PFSK-1 (cell line): ENCODE measurements around the gene ADCY7.

Experiments
- FOXP2 ChIP-seq: optimal IDR thresholded peaks from 2 replicates; pipeline ENCODE3; 2011; ENCODE audit warnings: borderline replicate concordance, control low read depth, inconsistent platforms; ENCODE audit not compliant: insufficient read depth; ENCODE audit errors: extremely low read length, extremely low read depth
- POLR2AphosphoS5 ChIP-seq: IDR thresholded peaks from 2 replicates; pipeline ENCODE4 v1.6.1; 2012; ENCODE audit warnings: low read depth, mild to moderate bottlenecking, control low read depth, low read length, moderate library complexity
- REST ChIP-seq, 2 experiments: IDR thresholded peaks; 2 replicates each; pipeline versions ENCODE4 v1.6.1 to v1.8.0; 2011 to 2012; ENCODE audit warnings: low read depth in 2 of 2, low read length in 2 of 2, control low read depth in 1 of 2, inconsistent platforms in 1 of 2, mild to moderate bottlenecking in 1 of 2, moderate library complexity in 1 of 2; ENCODE audit not compliant: insufficient read depth in 1 of 2
- SIN3A ChIP-seq: IDR thresholded peaks from 2 replicates; pipeline ENCODE4 v1.6.1; 2012; ENCODE audit warnings: mild to moderate bottlenecking, low read length, moderate library complexity, borderline replicate concordance; ENCODE audit not compliant: insufficient read depth
- TAF1 ChIP-seq: IDR thresholded peaks from 2 replicates; pipeline ENCODE4 v1.6.1; 2012; ENCODE audit warnings: low read length, control low read depth, borderline replicate concordance; ENCODE audit not compliant: insufficient read depth

ADCY7 gene

GRCh38 chr16:50251375-50252081, 14.8 kb upstream of the ADCY7 start:
- TF ChIP-seq FOXP2 (no peak), REST (IDR thresholded peaks at IDR 0.05; ENCODE audit: insufficient read depth in 1 of 2, low read depth in 2 of 2, low read length in 2 of 2) (no peak), POLR2AphosphoS5 (no peak), SIN3A (no peak), TAF1 (no peak)

GRCh38 chr16:50252082-50252611, 14.2 kb upstream of the ADCY7 start:
- TF ChIP-seq FOXP2 (no peak), POLR2AphosphoS5 (no peak), REST (IDR thresholded peaks at IDR 0.05; ENCODE audit: insufficient read depth in 1 of 2, low read depth in 2 of 2, low read length in 2 of 2) (no peak), SIN3A (no peak), TAF1 (no peak)

- TF ChIP-seq POLR2AphosphoS5 (no peak), REST (IDR thresholded peaks at IDR 0.05; ENCODE audit: insufficient read depth in 1 of 2, low read depth in 2 of 2, low read length in 2 of 2) (no peak), FOXP2 (no peak), SIN3A (no peak)
Observed at GRCh38 chr16:50252874-50253513, 13.4 kb upstream of the ADCY7 start.

GRCh38 chr16:50253514-50253910, 12.8 kb upstream of the ADCY7 start:
- TF ChIP-seq SIN3A (no peak), TAF1 (no peak), POLR2AphosphoS5 (no peak), REST (IDR thresholded peaks at IDR 0.05; ENCODE audit: insufficient read depth in 1 of 2, low read depth in 2 of 2, low read length in 2 of 2) (no peak), FOXP2 (no peak)
